ENCODE results near the gene GASK1A. TPM values are rescaled to one million over a fixed set of nuclear protein-coding genes. Genes with fewer than 3 reads are reported as not detected.

The GASK1A gene
- total and polyA plus RNA-seq, 2 donors (not counting 1 experiment from before 2014, with no cell fraction given) = 0.14 to 1.8 TPM

GRCh38 chr3:43054754-43055153, 75.6 kb downstream of the GASK1A start:
- Histone ChIP-seq H3K4me3 (replicated peaks in 1 of 4; ENCODE audit: control extremely low read depth in 1 of 4, insufficient read depth in 1 of 4, low read depth in 3 of 4, low read length in 4 of 4) (no peak overlapping the region), H3K27ac (ENCODE audit: insufficient read depth, low read length) (no peak overlapping the region), H3K36me3 (ENCODE audit: control insufficient read depth, insufficient read depth, low read length) (no peaks in the 10 kb centered on the region), H3K4me2 (ENCODE audit: extremely low read depth, insufficient read depth, low read length) (no peak overlapping the region), H2AFZ (ENCODE audit: low read length) (no peak overlapping the region), H3K79me2 (ENCODE audit: control insufficient read depth, insufficient read depth, low read length) (no peaks in the 10 kb centered on the region), H3K27me3 (ENCODE audit: control insufficient read depth, insufficient read depth, low read length) (no peaks in the 10 kb centered on the region), H3K9ac (ENCODE audit: insufficient read depth, low read length) (no peak overlapping the region), H3K4me1 (ENCODE audit: control insufficient read depth, extremely low read depth, insufficient read depth, low read length) (no peaks in the 10 kb centered on the region), H4K20me1 (ENCODE audit: control insufficient read depth, extremely low read depth, insufficient read depth, low read length) (no peaks in the 10 kb centered on the region), H3K9me3 (ENCODE audit: control insufficient read depth, insufficient read depth, low read depth, low read length) (no peaks in the 10 kb centered on the region)
- TF ChIP-seq CTCF (conservative IDR thresholded peaks at IDR 0.05 in 1 of 2, IDR thresholded peaks at IDR 0.05 in 1 of 2; ENCODE audit: low read depth in 1 of 2, low read length in 2 of 2) = no peak
- no peak for TF ChIP-seq EZH2 (IDR thresholded peaks at IDR 0.05; ENCODE audit: low read length, missing control alignments)
- no peak for DNase-seq (ENCODE audit: low read depth in 2 of 2)

- no peak for DNase-seq (ENCODE audit: low read depth in 2 of 2)
- H3K79me2 ChIP-seq (ENCODE audit: control insufficient read depth, insufficient read depth, low read length) = no peaks in the 10 kb centered on the region
- H3K27ac ChIP-seq (ENCODE audit: insufficient read depth, low read length) = no peak overlapping the region
- H3K36me3 ChIP-seq (ENCODE audit: control insufficient read depth, insufficient read depth, low read length) = no peaks in the 10 kb centered on the region
- H4K20me1 ChIP-seq (ENCODE audit: control insufficient read depth, extremely low read depth, insufficient read depth, low read length) = no peaks in the 10 kb centered on the region
- no peaks in the 10 kb centered on the region for H3K4me1 ChIP-seq (ENCODE audit: control insufficient read depth, extremely low read depth, insufficient read depth, low read length)
- H3K27me3 ChIP-seq (ENCODE audit: control insufficient read depth, insufficient read depth, low read length) = no peaks in the 10 kb centered on the region
- no peaks in the 10 kb centered on the region for H3K9me3 ChIP-seq (ENCODE audit: control insufficient read depth, insufficient read depth, low read depth, low read length)
- TF ChIP-seq CTCF (conservative IDR thresholded peaks at IDR 0.05 in 1 of 2, IDR thresholded peaks at IDR 0.05 in 1 of 2; ENCODE audit: low read depth in 1 of 2, low read length in 2 of 2) = no peak
- TF ChIP-seq EZH2 (IDR thresholded peaks at IDR 0.05; ENCODE audit: low read length, missing control alignments) = no peak
- H3K9ac ChIP-seq (ENCODE audit: insufficient read depth, low read length) = no peak overlapping the region
- no peak overlapping the region for H3K4me2 ChIP-seq (ENCODE audit: extremely low read depth, insufficient read depth, low read length)
- no peak overlapping the region for H2AFZ ChIP-seq (ENCODE audit: low read length)
- no peak overlapping the region for H3K4me3 ChIP-seq (replicated peaks in 1 of 4; ENCODE audit: control extremely low read depth in 1 of 4, insufficient read depth in 1 of 4, low read depth in 3 of 4, low read length in 4 of 4)
Observed at GRCh38 chr3:43055393-43055792, 76.3 kb downstream of the GASK1A start.

GRCh38 chr3:43055806-43056770, 77.0 kb downstream of the GASK1A start:
- H3K27ac ChIP-seq (ENCODE audit: insufficient read depth, low read length) = no peak overlapping the region
- H3K79me2 ChIP-seq (ENCODE audit: control insufficient read depth, insufficient read depth, low read length) = no peaks in the 10 kb centered on the region
- no peak for DNase-seq (ENCODE audit: low read depth in 2 of 2)
- H2AFZ ChIP-seq (ENCODE audit: low read length) = no peak overlapping the region
- H3K27me3 ChIP-seq (ENCODE audit: control insufficient read depth, insufficient read depth, low read length) = no peaks in the 10 kb centered on the region
- no peaks in the 10 kb centered on the region for H3K36me3 ChIP-seq (ENCODE audit: control insufficient read depth, insufficient read depth, low read length)
- H4K20me1 ChIP-seq (ENCODE audit: control insufficient read depth, extremely low read depth, insufficient read depth, low read length) = no peaks in the 10 kb centered on the region
- H3K9me3 ChIP-seq (ENCODE audit: control insufficient read depth, insufficient read depth, low read depth, low read length) = no peaks in the 10 kb centered on the region
- H3K4me2 ChIP-seq (ENCODE audit: extremely low read depth, insufficient read depth, low read length) = no peak overlapping the region
- no peak for TF ChIP-seq CTCF (conservative IDR thresholded peaks at IDR 0.05 in 1 of 2, IDR thresholded peaks at IDR 0.05 in 1 of 2; ENCODE audit: low read depth in 1 of 2, low read length in 2 of 2)
- no peak for TF ChIP-seq EZH2 (IDR thresholded peaks at IDR 0.05; ENCODE audit: low read length, missing control alignments)
- H3K4me3 ChIP-seq (replicated peaks in 1 of 4; ENCODE audit: control extremely low read depth in 1 of 4, insufficient read depth in 1 of 4, low read depth in 3 of 4, low read length in 4 of 4) = no peak overlapping the region
- no peak overlapping the region for H3K9ac ChIP-seq (ENCODE audit: insufficient read depth, low read length)
- no peaks in the 10 kb centered on the region for H3K4me1 ChIP-seq (ENCODE audit: control insufficient read depth, extremely low read depth, insufficient read depth, low read length)

Data from fibroblast of lung (primary cell).